ENCODE data around the gene IL20RB.

IL20RB gene

GRCh38 chr3:137046747-137047146 is 89.0 kb downstream of the IL20RB start:
- H3K4me3 ChIP-seq (ENCODE audit: low read depth, low read length): no peak overlapping the region
- TF ChIP-seq CTCF (IDR thresholded peaks at IDR 0.05; ENCODE audit: borderline replicate concordance, insufficient read depth, low read depth, low read length): no peak

- H3K4me3 ChIP-seq (ENCODE audit: low read depth, low read length): no peak overlapping the region
- no peak for TF ChIP-seq CTCF (IDR thresholded peaks at IDR 0.05; ENCODE audit: borderline replicate concordance, insufficient read depth, low read depth, low read length)
Observed at GRCh38 chr3:137047240-137047639, 89.5 kb downstream of the IL20RB start.

DNA sequence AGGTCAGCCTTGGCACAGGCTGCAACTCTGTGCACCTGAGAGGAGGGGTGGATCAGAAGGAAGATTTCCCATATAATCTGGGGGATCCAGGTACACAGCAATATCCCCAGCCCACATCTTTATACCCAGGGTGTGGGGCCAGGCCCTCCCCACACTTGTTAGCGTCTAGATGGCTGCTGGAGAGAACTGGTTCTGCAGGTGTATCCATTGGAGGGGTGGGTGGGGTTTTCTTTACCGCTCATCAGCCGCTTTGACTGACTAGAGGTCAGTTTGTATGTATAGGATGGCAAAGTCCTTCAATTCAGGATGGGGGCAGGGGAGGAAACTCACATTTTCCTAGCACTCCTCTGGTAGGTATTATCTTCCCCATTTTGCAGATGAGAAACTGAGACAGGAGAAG is 92.5 kb downstream of the IL20RB start:
- no peak for TF ChIP-seq CTCF (IDR thresholded peaks at IDR 0.05; ENCODE audit: borderline replicate concordance, insufficient read depth, low read depth, low read length)
- no peak overlapping the region for H3K4me3 ChIP-seq (ENCODE audit: low read depth, low read length)

DNA sequence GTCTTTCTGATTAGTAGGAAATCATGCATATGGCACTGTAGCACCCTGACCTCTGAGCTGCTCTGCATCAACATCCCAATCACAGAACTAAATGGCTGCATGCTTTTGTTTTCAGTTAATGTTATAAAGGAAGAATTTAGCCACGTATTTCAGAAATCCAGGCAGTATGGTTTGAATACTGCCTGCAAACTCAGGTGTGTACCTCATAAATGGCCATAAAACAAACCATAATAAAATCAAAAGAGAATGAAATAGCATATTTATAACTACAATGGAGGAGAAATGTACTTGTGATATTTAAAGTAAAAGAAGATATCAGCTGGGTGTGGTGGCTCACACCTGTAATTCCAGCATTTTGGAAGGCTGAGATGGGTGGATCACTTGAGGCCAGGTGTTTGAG is 94.5 kb downstream of the IL20RB start:
- no peak overlapping the region for H3K4me3 ChIP-seq (ENCODE audit: low read depth, low read length)
- no peak for TF ChIP-seq CTCF (IDR thresholded peaks at IDR 0.05; ENCODE audit: borderline replicate concordance, insufficient read depth, low read depth, low read length)
